Stimulated activated CD8-positive, alpha-beta memory T cell treated with anti-CD3 and anti-CD28 coated beads, Interleukin-4, amount 100 ng/mL, for 48 hours (primary cell): ENCODE results near the gene SNRPD2.
"Not testable (repeated sequence)": the region's sequence is repeated elsewhere in the genome, so short reads cannot be mapped to it uniquely, and the experiment has no call there.

ENCODE experiments used
- DNase-seq: peaks from one replicate; pipeline ENCODE4 v3.0.0-alpha.2; 2020

SNRPD2 gene

GRCh38 chr19:45701676-45702075, 9.9 kb upstream of the SNRPD2 start:
- DNase-seq: no peak

DNA sequence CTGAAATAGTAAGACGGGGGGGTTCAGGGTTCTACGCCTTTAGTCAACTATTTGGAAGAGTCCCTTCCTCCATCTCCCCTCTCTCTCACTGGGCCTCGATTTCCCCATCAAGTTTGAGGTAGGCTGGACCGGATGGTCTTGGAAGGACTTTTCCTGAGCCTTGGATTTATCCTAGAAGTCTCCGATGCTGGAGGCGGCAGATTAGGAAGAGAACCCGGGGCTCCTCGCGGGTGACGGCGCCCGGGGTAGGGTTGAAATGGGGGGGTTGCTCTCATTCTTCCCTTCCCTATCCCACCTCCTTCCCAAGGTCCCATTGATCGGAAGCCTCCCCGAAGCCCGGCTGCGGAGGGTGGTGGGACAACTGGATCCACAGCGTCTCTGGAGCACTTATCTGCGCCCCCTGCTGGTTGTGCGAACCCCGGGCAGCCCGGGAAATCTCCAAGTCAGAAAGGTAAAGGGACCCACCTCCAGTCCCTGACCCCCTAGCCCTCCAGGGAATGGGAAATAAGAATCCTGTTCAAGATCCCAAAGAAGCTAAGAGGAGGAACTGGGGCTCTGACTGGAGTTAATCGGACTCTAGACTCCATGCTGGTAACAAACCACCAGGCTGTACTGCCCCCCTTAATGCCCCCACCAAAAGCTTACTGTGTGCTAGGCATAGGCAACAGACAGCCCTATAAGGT, 1.5 kb upstream of the SNRPD2 start:
- DNase-seq: peak; percentile 91

DNA sequence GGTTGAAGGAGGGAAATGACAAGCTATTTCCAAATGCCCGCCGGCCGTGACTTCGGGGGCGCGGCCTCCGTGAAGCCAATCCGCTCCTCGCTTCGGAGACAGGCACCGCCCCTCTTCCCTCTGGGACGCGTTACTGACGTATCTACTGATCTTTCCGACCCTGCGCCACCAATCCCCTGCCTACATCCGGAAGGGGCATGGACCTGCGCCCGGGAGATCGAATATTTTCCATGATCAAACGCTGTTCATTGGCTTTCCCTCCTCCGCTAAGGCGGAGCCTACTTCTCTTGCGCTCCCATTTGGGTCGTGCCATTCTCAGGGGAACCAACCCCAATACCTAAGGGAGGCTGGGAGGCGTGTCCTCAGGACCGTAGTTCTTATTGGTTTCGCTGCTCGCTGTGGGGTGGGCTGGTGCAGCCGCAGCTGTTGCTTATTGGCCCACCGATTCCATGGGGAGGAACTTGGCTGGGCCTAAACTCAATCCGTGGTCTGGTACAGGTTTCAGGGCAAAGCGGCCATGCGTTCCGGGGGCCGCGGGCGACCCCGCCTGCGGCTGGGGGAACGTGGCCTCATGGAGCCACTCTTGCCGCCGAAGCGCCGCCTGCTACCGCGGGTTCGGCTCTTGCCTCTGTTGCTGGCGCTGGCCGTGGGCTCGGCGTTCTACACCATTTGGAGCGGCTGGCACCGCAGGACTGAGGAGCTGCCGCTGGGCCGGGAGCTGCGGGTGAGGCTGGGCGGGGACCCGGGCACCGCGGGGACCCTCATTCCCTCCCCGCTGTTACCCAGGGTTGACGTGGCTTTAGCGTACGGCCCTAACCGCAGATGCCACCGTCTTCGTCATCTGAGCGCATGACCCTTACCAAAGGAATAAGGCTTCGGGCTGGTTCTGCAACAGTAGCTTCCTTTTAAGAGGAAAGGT, 693 bp upstream of the SNRPD2 start, which contains the start of gene QPCTL:
QPCTL (plus strand) TSS at position 480 of the 919 bp plus-strand sequence; CDS start at position 518, 38 bp downstream.
- peak; percentile 96 for DNase-seq

DNA sequence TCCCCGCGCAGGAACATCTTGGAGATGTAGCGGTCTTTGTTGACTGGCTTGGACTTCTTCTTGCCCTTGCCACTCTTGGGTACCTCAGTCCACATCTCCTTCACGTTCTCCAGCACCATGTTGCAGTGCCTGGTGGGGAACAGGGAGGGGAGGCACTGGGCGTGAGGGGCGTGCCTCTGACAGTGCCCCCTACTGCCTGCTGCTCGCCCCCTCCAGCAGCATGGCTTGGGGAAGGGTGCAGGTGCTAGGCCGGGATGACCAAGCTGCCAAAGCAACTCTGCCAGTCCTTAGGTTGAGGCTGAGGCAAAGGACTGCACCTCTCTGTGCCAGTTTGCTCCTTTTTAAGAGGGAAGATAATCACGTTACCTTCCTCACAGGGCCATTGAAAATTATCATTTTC, 4.2 kb downstream of the SNRPD2 start:
- no peak for DNase-seq

- not testable (repeated sequence) for DNase-seq
Measured at GRCh38 chr19:45685045-45685444, 6.7 kb downstream of the SNRPD2 start.

GRCh38 chr19:45682908-45683307, 8.8 kb downstream of the SNRPD2 start:
- DNase-seq: no peak

DNA sequence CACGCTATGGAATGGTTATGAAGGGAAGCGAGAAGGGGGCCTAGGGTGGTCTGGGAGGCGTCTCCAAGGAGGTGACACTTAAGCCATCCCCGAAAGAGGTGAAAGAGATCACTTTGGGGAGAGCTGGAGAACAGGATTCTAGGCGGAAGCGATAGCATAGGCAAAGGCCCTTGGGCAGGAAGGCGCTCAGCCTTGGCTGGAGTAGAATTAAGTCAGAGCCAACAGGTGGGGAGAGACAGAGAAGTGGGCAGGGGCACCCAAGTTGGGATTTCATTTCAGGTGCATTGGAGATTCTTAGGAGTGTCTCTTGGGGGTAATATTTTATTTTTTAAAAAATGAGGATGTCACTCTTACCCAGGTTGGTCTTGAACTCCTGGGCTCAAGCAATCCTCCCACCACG, 9.6 kb downstream of the SNRPD2 start:
- no peak for DNase-seq

DNA sequence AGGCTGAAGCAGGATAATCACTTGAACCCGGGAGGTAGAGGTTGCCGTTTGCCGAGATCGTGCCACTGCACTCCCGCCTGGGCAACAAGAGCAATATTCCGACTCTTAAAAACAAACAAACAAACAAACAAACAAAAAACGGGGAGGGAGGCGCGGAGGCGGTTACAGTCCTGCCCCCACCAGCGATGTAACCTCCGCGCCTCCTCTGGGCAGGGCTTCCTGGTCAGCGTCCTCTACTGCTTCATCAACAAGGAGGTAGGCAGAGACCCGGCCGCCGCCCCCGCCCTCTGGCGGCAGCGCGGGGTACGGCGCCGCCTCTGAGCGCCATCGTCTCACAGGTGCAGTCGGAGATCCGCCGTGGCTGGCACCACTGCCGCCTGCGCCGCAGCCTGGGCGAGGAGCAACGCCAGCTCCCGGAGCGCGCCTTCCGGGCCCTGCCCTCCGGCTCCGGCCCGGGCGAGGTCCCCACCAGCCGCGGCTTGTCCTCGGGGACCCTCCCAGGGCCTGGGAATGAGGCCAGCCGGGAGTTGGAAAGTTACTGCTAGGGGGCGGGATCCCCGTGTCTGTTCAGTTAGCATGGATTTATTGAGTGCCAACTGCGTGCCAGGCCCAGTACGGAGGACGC, 10.2 kb downstream of the SNRPD2 start:
- DNase-seq: peak; percentile 91

DNA sequence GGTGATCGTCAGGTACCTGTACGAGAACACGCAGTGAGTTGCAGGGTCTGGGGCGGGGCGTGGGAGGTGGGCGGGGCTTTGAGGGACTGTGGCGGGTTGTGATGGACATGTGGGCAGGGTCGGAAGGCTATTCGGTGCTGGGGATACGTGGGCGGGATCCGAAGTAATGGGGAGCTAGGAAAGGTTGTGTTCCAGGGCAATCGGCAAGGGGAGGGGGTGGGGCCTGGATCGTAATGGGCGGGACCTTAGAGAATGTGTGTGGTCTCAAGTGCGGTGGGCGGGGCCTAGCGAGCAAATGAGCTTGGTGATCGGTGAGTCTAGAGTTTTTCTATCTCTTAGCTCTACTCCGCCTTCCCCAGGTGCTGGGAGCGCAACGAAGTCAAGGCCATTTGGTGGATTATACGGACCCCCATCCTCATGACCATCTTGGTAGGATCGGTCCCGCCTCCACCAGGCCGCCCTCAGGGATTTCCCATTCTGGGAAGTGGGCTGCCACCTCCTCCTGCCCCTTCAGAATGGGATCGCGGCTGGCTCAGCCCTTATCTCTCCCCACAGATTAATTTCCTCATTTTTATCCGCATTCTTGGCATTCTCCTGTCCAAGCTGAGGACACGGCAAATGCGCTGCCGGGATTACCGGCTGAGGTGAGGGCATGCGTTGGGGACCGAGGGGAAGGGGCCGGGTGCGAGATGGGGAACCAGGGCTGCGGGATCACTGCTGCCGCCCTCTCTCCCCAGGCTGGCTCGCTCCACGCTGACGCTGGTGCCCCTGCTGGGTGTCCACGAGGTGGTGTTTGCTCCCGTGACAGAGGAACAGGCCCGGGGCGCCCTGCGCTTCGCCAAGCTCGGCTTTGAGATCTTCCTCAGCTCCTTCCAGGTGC, 14.2 kb downstream of the SNRPD2 start:
- peak; percentile 92 for DNase-seq

- DNase-seq: peak; percentile 66
Measured at GRCh38 chr19:45676851-45677263, 14.9 kb downstream of the SNRPD2 start.

GRCh38 chr19:45674946-45675345, 16.8 kb downstream of the SNRPD2 start:
- DNase-seq: no peak

- DNase-seq: peak; percentile 92
Measured at GRCh38 chr19:45670670-45671453, 20.9 kb downstream of the SNRPD2 start.

- peak; percentile 57 for DNase-seq
Measured at GRCh38 chr19:45668342-45668871, 23.3 kb downstream of the SNRPD2 start.

GRCh38 chr19:45667620-45668341, 24.0 kb downstream of the SNRPD2 start, which contains the start of gene GIPR:
Gene GIPR (plus strand): TSS chr19:45668221. CDS start chr19:45669521, 1,300 bp downstream.
- peak; percentile 82 for DNase-seq

- no peak for DNase-seq
Measured at GRCh38 chr19:45664575-45664974, 27.2 kb downstream of the SNRPD2 start.

GRCh38 chr19:45663800-45664199, 28.0 kb downstream of the SNRPD2 start:
- no peak for DNase-seq

GRCh38 chr19:45660636-45661035, 31.1 kb downstream of the SNRPD2 start:
- no peak for DNase-seq

DNA sequence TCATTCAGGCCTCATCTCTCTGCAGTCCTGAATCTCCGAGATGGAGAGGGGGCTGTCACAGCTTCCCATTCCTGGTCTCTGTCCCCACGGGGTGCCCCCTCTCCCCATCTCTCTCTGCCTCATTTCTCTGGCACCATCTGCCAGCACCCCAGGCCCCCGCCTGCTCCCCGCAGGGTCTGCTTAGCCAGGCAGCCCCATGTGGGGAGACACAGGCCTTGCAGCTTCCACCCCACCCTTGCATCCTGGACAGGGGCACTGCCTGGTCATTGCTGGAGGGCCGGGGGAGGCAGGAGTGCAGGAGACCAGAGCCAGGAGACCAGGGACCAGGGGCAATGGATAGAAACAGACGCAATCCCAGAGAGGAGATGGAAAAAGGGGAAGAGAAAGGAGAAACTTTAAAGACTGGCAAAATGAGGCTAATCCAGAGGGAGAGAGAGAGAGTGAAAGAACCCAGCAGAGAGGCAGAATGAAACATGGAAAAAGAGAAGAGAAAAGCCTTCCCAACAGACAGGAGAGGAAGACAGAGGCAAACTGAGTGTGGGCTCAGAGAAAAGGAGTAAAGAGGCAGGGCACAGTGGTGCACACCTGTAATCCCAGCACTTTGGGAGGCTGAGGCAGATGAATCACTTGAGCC, 32.5 kb downstream of the SNRPD2 start:
- DNase-seq: no peak

GRCh38 chr19:45657520-45658167, 34.1 kb downstream of the SNRPD2 start:
- no peak for DNase-seq
